Activated naive CD4-positive, alpha-beta T cell treated with anti-CD3 and anti-CD28 coated beads, Interleukin-2, amount 50 U/mL, for 24 hours (primary cell): ENCODE measurements around the gene SCNN1G.

ENCODE experiments used
- H3K27ac Mint-ChIP-seq: one replicate; pipeline ENCODE4 v1.8.0; 2021; ENCODE audit warnings: mild to moderate bottlenecking, mixed read lengths
- H3K27me3 Mint-ChIP-seq: one replicate; pipeline ENCODE4 v1.8.0; 2021; ENCODE audit warnings: mixed read lengths
- H3K36me3 Mint-ChIP-seq: one replicate; pipeline ENCODE4 v1.8.0; 2021; ENCODE audit warnings: mixed read lengths
- H3K4me1 Mint-ChIP-seq: one replicate; pipeline ENCODE4 v1.8.0; 2021; ENCODE audit warnings: mixed read lengths
- H3K4me3 Mint-ChIP-seq: one replicate; pipeline ENCODE4 v1.8.0; 2021; ENCODE audit warnings: mild to moderate bottlenecking, mixed read lengths
- H3K9me3 Mint-ChIP-seq: one replicate; pipeline ENCODE4 v1.8.0; 2021; ENCODE audit warnings: mixed read lengths

SCNN1G gene

GRCh38 chr16:23148166-23148512 lies 34.4 kb upstream of the SCNN1G start:
- Mint-ChIP-seq H3K27ac (peak overlapping the region; percentile 95), H3K36me3 (no peaks in the 10 kb centered on the region), H3K4me1 (peaks cover 20% of the 10 kb centered on the region), H3K27me3 (no peaks in the 10 kb centered on the region), H3K9me3 (no peaks in the 10 kb centered on the region), H3K4me3 (peak overlapping the region; percentile 97)

DNA sequence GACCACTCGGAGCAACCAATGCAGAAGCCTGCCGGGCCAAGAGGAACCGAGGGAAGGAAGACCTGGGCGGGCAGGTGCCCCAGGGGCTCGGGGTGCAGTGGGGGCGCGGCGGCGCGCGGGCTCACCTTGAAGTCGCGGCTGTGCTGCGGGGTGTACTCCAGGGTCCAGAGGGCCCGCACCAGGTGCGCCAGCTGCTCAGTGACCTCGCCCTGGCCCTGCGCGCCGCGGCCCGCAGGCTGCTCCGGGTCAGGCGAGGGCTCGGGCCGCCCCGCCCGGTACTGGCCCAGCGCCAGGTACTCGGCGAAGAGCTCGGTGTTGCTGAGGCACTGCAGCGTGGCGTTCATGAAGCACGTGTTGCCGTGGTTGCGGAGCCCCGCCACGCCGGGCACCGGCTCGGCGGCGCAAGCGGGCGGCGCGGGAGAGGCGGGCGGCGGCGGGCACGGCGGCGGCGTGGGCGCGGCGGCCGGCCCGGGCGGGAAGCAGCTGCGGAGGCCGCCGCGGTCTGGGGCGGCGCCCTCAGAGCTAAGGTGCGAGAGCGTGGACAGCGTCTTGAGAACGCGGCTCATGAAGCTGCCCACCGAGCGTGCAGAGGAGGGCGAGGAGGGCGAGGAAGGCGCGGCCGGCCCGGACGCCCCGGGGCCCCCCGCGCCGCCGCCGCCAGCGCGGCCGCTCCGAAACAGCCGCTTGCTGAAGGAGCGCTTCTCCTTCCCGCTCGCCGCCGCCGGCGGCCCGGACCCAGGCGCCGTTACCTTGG lies 33.9 kb upstream of the SCNN1G start:
- Mint-ChIP-seq H3K36me3 (no peaks in the 10 kb centered on the region), H3K4me3 (peak overlapping the region; percentile 97), H3K27me3 (no peaks in the 10 kb centered on the region), H3K27ac (peak overlapping the region; percentile 95), H3K9me3 (no peaks in the 10 kb centered on the region), H3K4me1 (peaks cover 20% of the 10 kb centered on the region)

DNA sequence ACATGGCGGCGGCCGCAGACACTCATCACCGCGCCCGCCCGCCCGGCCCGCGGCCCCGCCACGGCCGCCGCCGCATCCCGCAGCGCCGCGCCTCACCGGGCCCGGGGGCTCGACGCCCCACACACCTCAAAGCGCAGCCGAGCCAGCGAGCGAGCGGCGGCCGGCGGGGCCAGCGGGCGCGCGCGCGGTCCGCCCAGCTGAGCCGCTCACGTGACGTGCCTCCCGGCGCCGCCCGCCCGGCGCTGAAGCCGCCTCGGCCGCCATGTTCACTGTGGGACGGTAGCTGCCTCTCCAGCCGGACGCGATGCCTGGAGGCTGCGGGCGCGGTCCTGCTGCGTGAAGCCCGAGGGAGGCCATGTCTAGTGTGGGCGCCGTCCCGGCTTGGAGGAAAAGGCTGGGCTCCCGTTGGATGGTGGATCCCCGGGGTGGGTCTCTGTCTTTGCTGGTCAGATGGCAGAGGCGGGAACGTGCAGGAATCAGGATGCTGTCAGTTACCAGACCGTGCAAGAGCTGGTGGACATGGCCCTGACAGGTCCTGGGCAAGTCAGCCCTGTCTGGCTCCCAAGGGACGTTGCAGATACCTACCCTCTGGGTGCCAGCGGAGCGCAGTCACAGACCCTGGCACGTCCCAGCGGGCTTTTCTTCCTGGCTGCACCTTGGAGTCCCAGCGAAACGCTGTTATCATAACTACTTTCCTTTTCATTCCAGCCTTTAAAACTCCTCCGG lies 33.1 kb upstream of the SCNN1G start, which contains the start of gene USP31:
TSS of gene USP31 (minus strand) at position 186 of the 726 bp plus-strand sequence. CDS start at position 4, 182 bp downstream.
- H3K27me3 Mint-ChIP-seq: no peaks in the 10 kb centered on the region
- H3K4me1 Mint-ChIP-seq: peaks cover 20% of the 10 kb centered on the region
- H3K4me3 Mint-ChIP-seq: peak within 1 kb of the TSS; percentile 97
- peak within 1 kb of the TSS; percentile 95 for H3K27ac Mint-ChIP-seq
- H3K9me3 Mint-ChIP-seq: no peaks in the 10 kb centered on the region
- H3K36me3 Mint-ChIP-seq: no peaks in the 10 kb centered on the region

DNA sequence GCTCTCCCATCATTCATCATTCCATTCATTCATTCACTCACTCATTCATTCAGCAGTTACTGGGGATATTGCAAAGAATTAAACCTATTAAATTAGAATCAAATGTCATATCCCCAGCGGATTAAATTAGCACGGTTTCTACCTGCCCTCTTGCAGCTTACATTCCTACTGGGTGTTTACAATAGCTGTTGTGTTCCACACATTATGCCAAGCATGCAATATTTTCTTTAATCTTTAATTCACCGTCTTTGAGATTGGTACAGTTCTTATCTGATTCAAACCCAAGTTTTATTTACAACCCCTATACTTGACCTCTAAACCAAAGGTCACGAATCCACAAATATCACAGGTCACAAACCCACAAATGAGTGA lies 32.6 kb upstream of the SCNN1G start:
- no peaks in the 10 kb centered on the region for H3K36me3 Mint-ChIP-seq
- peaks cover 2% of the 10 kb centered on the region for H3K27me3 Mint-ChIP-seq
- peaks cover 17% of the 10 kb centered on the region for H3K4me1 Mint-ChIP-seq
- H3K27ac Mint-ChIP-seq: peak overlapping the region; percentile 93
- no peaks in the 10 kb centered on the region for H3K9me3 Mint-ChIP-seq
- H3K4me3 Mint-ChIP-seq: peak overlapping the region; percentile 92

DNA sequence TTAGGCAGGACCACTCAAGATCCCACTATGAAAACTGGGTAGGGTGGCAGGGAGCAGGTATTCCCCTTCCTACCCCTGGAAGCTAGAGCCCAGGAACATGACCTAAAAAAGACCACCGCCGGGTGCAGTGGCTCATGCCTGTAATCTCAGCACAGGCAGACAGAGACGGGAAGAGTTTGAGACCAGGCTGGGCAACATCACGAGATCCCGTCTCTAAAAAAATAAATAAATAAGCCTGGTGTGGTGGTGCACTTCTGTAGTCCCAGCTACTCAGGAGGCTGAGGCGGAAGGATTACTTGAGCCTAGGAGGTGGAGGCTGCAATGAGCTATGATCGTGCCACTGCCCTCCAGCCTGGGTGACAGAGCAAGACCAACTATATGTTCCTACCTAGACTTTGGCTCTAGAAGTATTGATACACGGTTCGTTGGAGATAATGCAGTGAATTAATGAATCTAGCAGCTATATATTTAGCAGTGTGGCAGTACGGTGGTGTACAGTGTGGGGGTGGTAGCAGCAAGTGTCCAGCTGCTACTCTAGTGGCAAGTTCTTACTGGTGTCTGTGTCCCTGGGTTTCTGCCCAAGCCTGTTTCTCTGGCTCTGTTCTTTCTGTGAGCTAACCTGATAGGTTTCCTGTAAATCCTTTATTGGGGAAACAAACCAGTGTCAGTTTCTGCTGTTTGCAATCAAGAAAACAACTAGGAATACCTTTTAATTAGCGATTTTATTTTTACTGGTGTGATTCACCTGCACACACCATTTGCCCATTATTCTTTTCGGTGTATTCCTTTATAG lies 30.0 kb upstream of the SCNN1G start:
- Mint-ChIP-seq H3K27ac (no peak overlapping the region), H3K36me3 (no peaks in the 10 kb centered on the region), H3K4me3 (no peak overlapping the region), H3K4me1 (peaks cover 17% of the 10 kb centered on the region), H3K27me3 (peaks cover 2% of the 10 kb centered on the region), H3K9me3 (no peaks in the 10 kb centered on the region)

DNA sequence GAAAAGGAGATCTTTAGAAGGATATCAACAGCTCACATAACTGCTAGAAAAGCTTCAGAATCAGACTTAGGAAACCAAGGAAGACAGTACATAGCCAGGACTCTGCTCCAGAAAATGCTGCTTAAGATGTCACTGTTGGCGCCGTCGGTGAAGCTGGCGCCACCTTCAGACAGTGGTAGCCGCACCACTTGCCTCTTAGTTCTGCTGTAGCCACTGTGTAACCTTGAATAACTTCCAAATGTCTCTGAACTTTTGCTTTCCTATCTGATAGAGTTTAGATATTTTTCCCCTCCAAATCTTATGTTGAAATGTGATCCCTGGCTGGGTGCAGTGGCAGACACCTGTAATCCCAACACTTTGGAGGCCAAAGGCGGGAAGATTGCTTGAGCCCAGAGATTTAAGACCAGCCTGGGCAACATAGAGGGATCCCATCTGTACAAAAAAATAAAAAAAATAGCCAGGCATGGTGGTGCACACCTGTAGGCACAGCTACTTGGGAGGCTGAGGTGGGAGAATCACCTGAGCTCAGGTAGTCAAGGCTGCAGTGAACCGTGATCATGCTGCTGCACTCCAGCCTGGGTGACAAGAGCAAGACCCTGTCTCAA lies 27.0 kb upstream of the SCNN1G start:
- Mint-ChIP-seq H3K27me3 (peaks cover 5% of the 10 kb centered on the region), H3K4me1 (peaks cover 9% of the 10 kb centered on the region), H3K9me3 (no peaks in the 10 kb centered on the region), H3K4me3 (no peak overlapping the region), H3K36me3 (no peaks in the 10 kb centered on the region), H3K27ac (no peak overlapping the region)

DNA sequence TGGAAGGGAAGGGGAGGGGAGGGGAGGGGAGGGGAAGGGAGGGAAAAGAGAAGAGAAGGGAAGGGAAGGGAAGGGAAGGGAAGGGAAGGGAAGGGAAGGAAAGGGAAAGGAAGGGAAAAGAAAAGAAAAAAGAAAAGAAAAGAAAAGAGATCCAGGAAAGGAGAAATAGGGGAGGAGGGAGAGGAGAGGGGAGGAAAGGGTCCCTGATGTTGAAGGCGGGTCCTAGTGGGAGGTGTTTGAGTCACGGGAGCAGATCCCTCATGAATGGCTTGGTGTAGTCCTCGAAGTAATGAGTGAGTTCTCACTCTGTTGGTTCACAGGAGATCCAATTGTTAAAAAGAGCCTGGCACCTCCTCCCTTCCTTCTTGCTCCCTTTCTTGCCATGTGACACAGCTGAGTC lies 26.4 kb upstream of the SCNN1G start:
- Mint-ChIP-seq H3K27me3 (peaks cover 6% of the 10 kb centered on the region), H3K27ac (no peak overlapping the region), H3K36me3 (no peaks in the 10 kb centered on the region), H3K4me3 (no peak overlapping the region), H3K9me3 (no peaks in the 10 kb centered on the region), H3K4me1 (peaks cover 9% of the 10 kb centered on the region)

DNA sequence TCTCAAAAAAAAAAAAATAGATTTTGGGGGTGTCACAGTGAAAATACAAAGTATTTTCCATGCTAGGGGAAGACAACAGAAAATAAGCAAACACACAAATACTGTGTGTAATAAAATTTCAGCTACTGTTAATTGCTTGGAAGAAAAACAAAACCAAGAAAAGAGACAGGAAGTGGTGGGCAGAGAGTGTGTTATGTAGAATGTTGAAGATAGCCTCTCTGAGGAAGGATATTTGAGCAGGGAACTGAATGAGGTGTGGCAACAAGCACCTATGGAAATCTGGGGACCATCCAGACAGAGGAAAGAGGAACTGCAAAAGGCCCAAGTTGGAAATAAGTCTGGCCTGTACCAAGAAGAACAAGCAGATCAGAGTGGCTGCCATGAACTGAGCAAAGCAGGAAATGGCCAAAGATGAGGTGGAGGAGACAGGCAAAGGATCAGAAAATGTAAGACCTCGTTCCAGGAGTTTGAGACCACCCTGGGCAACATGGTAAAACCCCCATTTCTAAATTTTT lies 25.5 kb upstream of the SCNN1G start:
- no peaks in the 10 kb centered on the region for H3K9me3 Mint-ChIP-seq
- no peak overlapping the region for H3K4me3 Mint-ChIP-seq
- peak overlapping the region; percentile 8 for H3K27ac Mint-ChIP-seq
- peaks cover 9% of the 10 kb centered on the region for H3K4me1 Mint-ChIP-seq
- peaks cover 12% of the 10 kb centered on the region for H3K27me3 Mint-ChIP-seq
- H3K36me3 Mint-ChIP-seq: no peaks in the 10 kb centered on the region

GRCh38 chr16:23158114-23158513 lies 24.4 kb upstream of the SCNN1G start:
- peaks cover 9% of the 10 kb centered on the region for H3K4me1 Mint-ChIP-seq
- no peaks in the 10 kb centered on the region for H3K9me3 Mint-ChIP-seq
- H3K4me3 Mint-ChIP-seq: no peak overlapping the region
- no peaks in the 10 kb centered on the region for H3K36me3 Mint-ChIP-seq
- H3K27me3 Mint-ChIP-seq: peaks cover 12% of the 10 kb centered on the region
- no peak overlapping the region for H3K27ac Mint-ChIP-seq

GRCh38 chr16:23160082-23160481 lies 22.5 kb upstream of the SCNN1G start:
- Mint-ChIP-seq H3K4me3 (no peak overlapping the region), H3K27ac (no peak overlapping the region), H3K27me3 (peaks cover 19% of the 10 kb centered on the region), H3K4me1 (peaks cover 9% of the 10 kb centered on the region), H3K36me3 (no peaks in the 10 kb centered on the region), H3K9me3 (no peaks in the 10 kb centered on the region)

- no peak overlapping the region for H3K27ac Mint-ChIP-seq
- peaks cover 9% of the 10 kb centered on the region for H3K4me1 Mint-ChIP-seq
- no peaks in the 10 kb centered on the region for H3K36me3 Mint-ChIP-seq
- H3K27me3 Mint-ChIP-seq: peaks cover 19% of the 10 kb centered on the region
- no peaks in the 10 kb centered on the region for H3K9me3 Mint-ChIP-seq
- no peak overlapping the region for H3K4me3 Mint-ChIP-seq
Measured at GRCh38 chr16:23160574-23160973, 22.0 kb upstream of the SCNN1G start.

- Mint-ChIP-seq H3K27me3 (peaks cover 33% of the 10 kb centered on the region), H3K4me3 (no peak overlapping the region), H3K36me3 (no peaks in the 10 kb centered on the region), H3K9me3 (no peaks in the 10 kb centered on the region), H3K4me1 (no peaks in the 10 kb centered on the region), H3K27ac (no peak overlapping the region)
Measured at GRCh38 chr16:23163921-23164320, 18.6 kb upstream of the SCNN1G start.

- Mint-ChIP-seq H3K36me3 (no peaks in the 10 kb centered on the region), H3K27me3 (peaks cover 33% of the 10 kb centered on the region), H3K27ac (no peak overlapping the region), H3K9me3 (no peaks in the 10 kb centered on the region), H3K4me1 (no peaks in the 10 kb centered on the region), H3K4me3 (no peak overlapping the region)
Measured at GRCh38 chr16:23164736-23165135, 17.8 kb upstream of the SCNN1G start.

- H3K27me3 Mint-ChIP-seq: peaks cover 39% of the 10 kb centered on the region
Measured at GRCh38 chr16:23172583-23172982, 10.0 kb upstream of the SCNN1G start.

DNA sequence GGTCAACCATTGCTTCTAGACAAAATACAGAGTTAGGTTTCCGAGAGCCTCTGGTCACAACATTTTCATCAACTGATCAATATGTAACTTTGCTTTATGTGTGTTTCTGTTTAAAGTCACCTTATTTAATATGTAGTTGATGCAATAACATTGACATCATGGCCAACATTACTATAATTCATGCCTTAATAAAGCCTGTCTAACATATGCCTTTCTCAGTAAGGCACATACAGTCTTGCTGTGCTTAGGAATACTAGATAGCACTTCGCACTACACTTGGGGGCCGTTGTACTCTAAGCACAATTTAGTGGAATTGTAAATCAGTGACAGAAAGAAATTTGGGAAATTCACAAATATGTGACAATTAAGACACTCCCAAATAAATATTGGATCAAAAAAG lies 9.6 kb upstream of the SCNN1G start:
- no peaks in the 10 kb centered on the region for H3K36me3 Mint-ChIP-seq
- no peak overlapping the region for H3K4me3 Mint-ChIP-seq
- H3K27me3 Mint-ChIP-seq: peaks cover 36% of the 10 kb centered on the region
- no peaks in the 10 kb centered on the region for H3K9me3 Mint-ChIP-seq
- no peaks in the 10 kb centered on the region for H3K4me1 Mint-ChIP-seq
- H3K27ac Mint-ChIP-seq: no peak overlapping the region

More at GRCh38 chr16:23172583-23172982, 10.0 kb upstream of the SCNN1G start:
- H3K9me3 Mint-ChIP-seq: no peaks in the 10 kb centered on the region
- no peak overlapping the region for H3K4me3 Mint-ChIP-seq
- H3K36me3 Mint-ChIP-seq: no peaks in the 10 kb centered on the region
- no peaks in the 10 kb centered on the region for H3K4me1 Mint-ChIP-seq
- H3K27ac Mint-ChIP-seq: no peak overlapping the region
